GM12875 (cell line): ENCODE data around the gene INSYN1.

Source experiments
- H3K4me3 ChIP-seq: one replicate; pipeline ENCODE4 v1.5.1; 2011; ENCODE audit warnings: low read depth, low read length, control low read depth
- CTCF ChIP-seq: IDR thresholded peaks from 2 replicates; pipeline ENCODE4 v1.5.1; 2011; ENCODE audit warnings: low read depth, mild to moderate bottlenecking, control low read depth, inconsistent platforms, low read length, moderate library complexity, borderline replicate concordance; ENCODE audit not compliant: insufficient read depth

The INSYN1 gene

GRCh38 chr15:73724212-73724611 lies 28.9 kb downstream of the INSYN1 start:
- no peak overlapping the region for H3K4me3 ChIP-seq
- no peak for TF ChIP-seq CTCF

- TF ChIP-seq CTCF: no peak
- H3K4me3 ChIP-seq: no peak overlapping the region
These were observed 30.0 kb downstream of the INSYN1 start for GRCh38 chr15:73723191-73723590.

GRCh38 chr15:73722425-73722824 lies 30.7 kb downstream of the INSYN1 start:
- no peak for TF ChIP-seq CTCF
- H3K4me3 ChIP-seq: no peak overlapping the region

- no peak for TF ChIP-seq CTCF
These were observed 34.5 kb downstream of the INSYN1 start for GRCh38 chr15:73718694-73719093.

GRCh38 chr15:73717802-73718201 lies 35.3 kb downstream of the INSYN1 start:
- H3K4me3 ChIP-seq: no peak overlapping the region
- TF ChIP-seq CTCF: 0 out of 2 replicates have a peak, but pooled peaks have one; percentile 2

More at GRCh38 chr15:73718694-73719093, 34.5 kb downstream of the INSYN1 start:
- H3K4me3 ChIP-seq: no peak overlapping the region

- no peak overlapping the region for H3K4me3 ChIP-seq
- no peak for TF ChIP-seq CTCF
These were observed 35.9 kb downstream of the INSYN1 start for GRCh38 chr15:73717206-73717605.

- no peak overlapping the region for H3K4me3 ChIP-seq
- TF ChIP-seq CTCF: no peak
These were observed 36.7 kb downstream of the INSYN1 start for GRCh38 chr15:73716417-73716816.
